PFSK-1 (cell line): ENCODE results near the gene FAM83G.
"Not testable (repeated sequence)": the region's sequence is repeated elsewhere in the genome, so short reads cannot be mapped to it uniquely, and the experiment has no call there.

Experiments used
- FOXP2 ChIP-seq: optimal IDR thresholded peaks from 2 replicates; pipeline ENCODE3; 2011; ENCODE audit warnings: borderline replicate concordance, control low read depth, inconsistent platforms; ENCODE audit not compliant: insufficient read depth; ENCODE audit errors: extremely low read length, extremely low read depth
- POLR2AphosphoS5 ChIP-seq: IDR thresholded peaks from 2 replicates; pipeline ENCODE4 v1.6.1; 2012; ENCODE audit warnings: low read depth, mild to moderate bottlenecking, control low read depth, low read length, moderate library complexity
- TAF1 ChIP-seq: IDR thresholded peaks from 2 replicates; pipeline ENCODE4 v1.6.1; 2012; ENCODE audit warnings: low read length, control low read depth, borderline replicate concordance; ENCODE audit not compliant: insufficient read depth
- TF ChIP-seq, protein P1 (sequence below), 2 experiments: IDR thresholded peaks; 2 replicates each; pipeline versions ENCODE4 v1.6.1 to v1.8.0; 2011 to 2012; ENCODE audit warnings: low read depth in 2 of 2, low read length in 2 of 2, control low read depth in 1 of 2, inconsistent platforms in 1 of 2, mild to moderate bottlenecking in 1 of 2, moderate library complexity in 1 of 2; ENCODE audit not compliant: insufficient read depth in 1 of 2

DNA sequence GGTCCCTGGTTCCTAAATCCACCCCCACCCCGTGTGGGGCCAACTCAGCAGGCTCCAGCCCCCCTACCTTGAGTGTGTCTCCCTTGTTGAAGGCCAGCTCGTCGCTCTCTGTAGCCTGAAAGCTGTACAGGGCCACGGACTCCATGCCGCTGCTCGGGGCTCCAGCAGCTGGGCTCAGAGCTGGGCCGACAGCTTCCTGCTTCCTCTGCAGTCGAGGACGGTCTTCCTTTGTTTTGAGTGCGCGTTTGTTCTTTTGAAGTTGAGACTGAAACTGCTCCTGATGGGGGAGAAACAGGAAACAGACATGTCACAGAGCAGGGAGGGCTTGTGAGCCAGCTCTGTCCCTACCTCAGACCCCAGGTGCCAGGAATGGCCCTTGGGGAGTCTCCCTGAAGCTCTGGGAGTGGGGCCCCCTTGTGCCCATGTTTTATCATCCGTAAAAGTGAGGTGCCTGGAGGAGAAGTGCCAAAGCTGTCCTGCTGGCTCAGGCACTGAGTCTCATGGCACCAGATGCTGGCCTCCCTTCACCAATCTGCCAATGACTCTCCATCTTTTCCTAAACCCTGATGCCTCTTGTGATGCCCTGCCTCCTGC lies 42.3 kb upstream of the FAM83G start, which contains the start of gene GRAP:
- TF ChIP-seq TAF1, POLR2AphosphoS5, FOXP2: not testable (repeated sequence)
- TF ChIP-seq, protein P1, sequence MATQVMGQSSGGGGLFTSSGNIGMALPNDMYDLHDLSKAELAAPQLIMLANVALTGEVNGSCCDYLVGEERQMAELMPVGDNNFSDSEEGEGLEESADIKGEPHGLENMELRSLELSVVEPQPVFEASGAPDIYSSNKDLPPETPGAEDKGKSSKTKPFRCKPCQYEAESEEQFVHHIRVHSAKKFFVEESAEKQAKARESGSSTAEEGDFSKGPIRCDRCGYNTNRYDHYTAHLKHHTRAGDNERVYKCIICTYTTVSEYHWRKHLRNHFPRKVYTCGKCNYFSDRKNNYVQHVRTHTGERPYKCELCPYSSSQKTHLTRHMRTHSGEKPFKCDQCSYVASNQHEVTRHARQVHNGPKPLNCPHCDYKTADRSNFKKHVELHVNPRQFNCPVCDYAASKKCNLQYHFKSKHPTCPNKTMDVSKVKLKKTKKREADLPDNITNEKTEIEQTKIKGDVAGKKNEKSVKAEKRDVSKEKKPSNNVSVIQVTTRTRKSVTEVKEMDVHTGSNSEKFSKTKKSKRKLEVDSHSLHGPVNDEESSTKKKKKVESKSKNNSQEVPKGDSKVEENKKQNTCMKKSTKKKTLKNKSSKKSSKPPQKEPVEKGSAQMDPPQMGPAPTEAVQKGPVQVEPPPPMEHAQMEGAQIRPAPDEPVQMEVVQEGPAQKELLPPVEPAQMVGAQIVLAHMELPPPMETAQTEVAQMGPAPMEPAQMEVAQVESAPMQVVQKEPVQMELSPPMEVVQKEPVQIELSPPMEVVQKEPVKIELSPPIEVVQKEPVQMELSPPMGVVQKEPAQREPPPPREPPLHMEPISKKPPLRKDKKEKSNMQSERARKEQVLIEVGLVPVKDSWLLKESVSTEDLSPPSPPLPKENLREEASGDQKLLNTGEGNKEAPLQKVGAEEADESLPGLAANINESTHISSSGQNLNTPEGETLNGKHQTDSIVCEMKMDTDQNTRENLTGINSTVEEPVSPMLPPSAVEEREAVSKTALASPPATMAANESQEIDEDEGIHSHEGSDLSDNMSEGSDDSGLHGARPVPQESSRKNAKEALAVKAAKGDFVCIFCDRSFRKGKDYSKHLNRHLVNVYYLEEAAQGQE (IDR thresholded peaks at IDR 0.05; ENCODE audit: insufficient read depth in 1 of 2, low read depth in 2 of 2, low read length in 2 of 2) = not testable (repeated sequence)
